KMS-11 (cell line): ENCODE data around the gene ZNF507.

ENCODE experiments used
- H2AFZ ChIP-seq: fragments of 200-600 bp; sonication (generic); 2 replicates; pipeline ENCODE4 v1.6.1; 2016; ENCODE audit warnings: antibody characterized with exemption, mixed run types, low read depth
- H3K27ac ChIP-seq: fragments of 200-600 bp; sonication (generic); 2 replicates; pipeline ENCODE4 v1.6.1; 2016; ENCODE audit warnings: mild to moderate bottlenecking, mixed run types
- H3K27me3 ChIP-seq: fragments of 200-600 bp; sonication (generic); 2 replicates; pipeline ENCODE4 v1.6.1; 2017; ENCODE audit warnings: mild to moderate bottlenecking, low read depth, mixed run types, moderate library complexity; ENCODE audit not compliant: insufficient read depth
- H3K36me3 ChIP-seq: fragments of 200-600 bp; sonication (generic); 2 replicates; pipeline ENCODE4 v1.6.1; 2017; ENCODE audit warnings: mild to moderate bottlenecking, mixed run types; ENCODE audit not compliant: insufficient read depth
- H3K4me1 ChIP-seq: fragments of 200-600 bp; sonication (generic); 2 replicates; pipeline ENCODE4 v1.6.1; 2016; ENCODE audit warnings: mild to moderate bottlenecking, low read depth, mixed run types; ENCODE audit not compliant: poor library complexity, severe bottlenecking
- H3K4me2 ChIP-seq: fragments of 200-600 bp; sonication (generic); 2 replicates; pipeline ENCODE4 v1.7.0; 2016; ENCODE audit warnings: mild to moderate bottlenecking, mixed run types
- H3K4me3 ChIP-seq: fragments of 200-600 bp; sonication (generic); IDR thresholded peaks from 2 replicates; pipeline ENCODE4 v1.6.1; 2017; ENCODE audit warnings: low read depth, low read length, mixed read lengths; ENCODE audit not compliant: insufficient read depth
- H3K79me2 ChIP-seq: fragments of 200-600 bp; sonication (generic); 2 replicates; pipeline ENCODE4 v1.6.1; 2016; ENCODE audit warnings: low read depth, mixed run types; ENCODE audit not compliant: insufficient read depth
- H3K9ac ChIP-seq: fragments of 200-600 bp; sonication (generic); 2 replicates; pipeline ENCODE4 v1.6.1; 2016; ENCODE audit warnings: mild to moderate bottlenecking, mixed run types
- H4K20me1 ChIP-seq: fragments of 200-600 bp; sonication (generic); 2 replicates; pipeline ENCODE4 v1.6.1; 2016; ENCODE audit warnings: mild to moderate bottlenecking, mixed run types; ENCODE audit not compliant: insufficient read depth
- TF ChIP-seq, protein P1 (sequence below): fragments of 200-600 bp; sonication (generic); conservative IDR thresholded peaks from 2 replicates; pipeline ENCODE4 v1.6.1; 2017; ENCODE audit warnings: low read depth, mild to moderate bottlenecking, antibody characterized with exemption, low read length, moderate library complexity, mixed read lengths

Gene ZNF507

DNA sequence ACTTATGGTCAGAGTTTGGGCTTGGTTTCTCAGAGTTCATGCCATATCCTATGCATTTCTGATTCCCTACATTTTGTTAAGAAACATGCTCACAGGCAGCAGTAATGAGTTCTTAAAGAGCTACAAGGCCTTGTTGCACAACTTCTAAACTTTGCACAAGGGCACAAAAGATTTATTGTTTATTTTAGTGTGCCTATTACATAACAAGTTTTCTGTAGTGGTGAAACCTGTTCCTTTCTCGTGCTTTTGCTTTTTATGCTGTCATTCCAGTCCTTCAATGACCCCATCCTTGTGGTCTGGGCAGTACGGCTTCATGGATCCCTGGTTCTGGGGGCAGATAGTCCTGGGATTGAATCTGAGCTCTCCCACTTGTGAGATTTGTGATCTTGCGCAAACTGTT is 17.8 kb downstream of the ZNF507 start:
- H3K4me1 ChIP-seq, result no peaks in the 10 kb centered on the region
- peaks cover 4% of the 10 kb centered on the region; the same call in 1 of the 2 replicates for H3K36me3 ChIP-seq
- H3K27me3 ChIP-seq, result no peaks in the 10 kb centered on the region
- no peak overlapping the region for H3K9ac ChIP-seq
- H3K4me3 ChIP-seq, result no peak overlapping the region
- peaks cover 16% of the 10 kb centered on the region; the same call in 1 of the 2 replicates for H3K79me2 ChIP-seq
- H4K20me1 ChIP-seq, result no peaks in the 10 kb centered on the region
- no peak overlapping the region for H3K4me2 ChIP-seq
- TF ChIP-seq, protein P1, sequence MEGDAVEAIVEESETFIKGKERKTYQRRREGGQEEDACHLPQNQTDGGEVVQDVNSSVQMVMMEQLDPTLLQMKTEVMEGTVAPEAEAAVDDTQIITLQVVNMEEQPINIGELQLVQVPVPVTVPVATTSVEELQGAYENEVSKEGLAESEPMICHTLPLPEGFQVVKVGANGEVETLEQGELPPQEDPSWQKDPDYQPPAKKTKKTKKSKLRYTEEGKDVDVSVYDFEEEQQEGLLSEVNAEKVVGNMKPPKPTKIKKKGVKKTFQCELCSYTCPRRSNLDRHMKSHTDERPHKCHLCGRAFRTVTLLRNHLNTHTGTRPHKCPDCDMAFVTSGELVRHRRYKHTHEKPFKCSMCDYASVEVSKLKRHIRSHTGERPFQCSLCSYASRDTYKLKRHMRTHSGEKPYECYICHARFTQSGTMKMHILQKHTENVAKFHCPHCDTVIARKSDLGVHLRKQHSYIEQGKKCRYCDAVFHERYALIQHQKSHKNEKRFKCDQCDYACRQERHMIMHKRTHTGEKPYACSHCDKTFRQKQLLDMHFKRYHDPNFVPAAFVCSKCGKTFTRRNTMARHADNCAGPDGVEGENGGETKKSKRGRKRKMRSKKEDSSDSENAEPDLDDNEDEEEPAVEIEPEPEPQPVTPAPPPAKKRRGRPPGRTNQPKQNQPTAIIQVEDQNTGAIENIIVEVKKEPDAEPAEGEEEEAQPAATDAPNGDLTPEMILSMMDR, result no peak
- H2AFZ ChIP-seq, result no peak overlapping the region
- H3K27ac ChIP-seq, result no peak overlapping the region

DNA sequence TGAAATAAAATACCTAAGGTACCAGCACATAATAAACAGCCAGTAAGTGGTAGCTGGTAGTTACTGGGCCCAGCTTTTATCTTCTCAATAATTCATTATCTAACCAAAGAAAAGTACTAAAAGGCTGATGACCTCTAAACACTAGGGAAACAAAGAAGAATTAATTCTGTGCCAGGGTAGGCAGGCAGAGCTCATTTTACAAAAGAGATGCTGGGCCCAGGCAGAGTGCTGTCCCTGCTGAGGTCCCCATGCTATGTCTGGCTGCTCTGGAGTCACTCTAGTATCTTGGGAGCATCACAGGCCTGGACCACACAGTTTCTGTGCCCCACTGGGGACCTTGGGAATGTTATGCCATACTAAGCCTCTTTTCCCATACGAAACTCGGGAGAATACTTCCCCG is 18.2 kb downstream of the ZNF507 start:
- Histone ChIP-seq H3K9ac (no peak overlapping the region), H3K4me1 (no peaks in the 10 kb centered on the region), H3K27me3 (no peaks in the 10 kb centered on the region), H3K36me3 (peaks cover 4% of the 10 kb centered on the region; the same call in 1 of the 2 replicates), H3K4me3 (no peak overlapping the region), H3K79me2 (peaks cover 16% of the 10 kb centered on the region; the same call in 1 of the 2 replicates), H3K27ac (no peak overlapping the region), H3K4me2 (no peak overlapping the region), H2AFZ (no peak overlapping the region), H4K20me1 (no peaks in the 10 kb centered on the region)
- TF ChIP-seq, protein P1, result no peak

- Histone ChIP-seq H3K4me2 (no peak overlapping the region), H3K4me1 (no peaks in the 10 kb centered on the region), H4K20me1 (no peaks in the 10 kb centered on the region), H3K4me3 (no peak overlapping the region), H3K27ac (no peak overlapping the region), H3K79me2 (peaks cover 16% of the 10 kb centered on the region; the same call in 1 of the 2 replicates), H3K36me3 (peaks cover 4% of the 10 kb centered on the region; the same call in 1 of the 2 replicates), H3K9ac (no peak overlapping the region), H2AFZ (no peak overlapping the region), H3K27me3 (no peaks in the 10 kb centered on the region)
- TF ChIP-seq, protein P1, result no peak
Measured at GRCh38 chr19:32364040-32364439, 18.6 kb downstream of the ZNF507 start.

DNA sequence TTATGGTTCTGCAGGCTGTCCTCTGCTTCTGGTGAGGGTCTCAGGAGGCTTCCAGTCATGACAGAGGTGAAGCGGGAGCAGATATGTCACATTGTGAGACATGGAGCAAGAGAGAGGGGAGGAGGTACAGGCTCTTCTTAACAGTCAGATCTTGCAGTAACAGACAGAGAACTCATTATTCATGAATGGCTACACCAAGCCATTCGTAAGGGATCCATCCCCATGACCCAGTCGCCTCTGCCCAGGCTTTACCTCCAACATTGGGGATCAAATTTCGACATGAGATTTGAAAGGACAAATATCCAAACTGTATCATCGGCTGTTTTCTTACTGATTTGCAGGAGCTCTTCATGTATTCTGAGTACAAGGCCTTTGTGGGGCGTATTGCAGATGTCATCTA is 21.7 kb downstream of the ZNF507 start:
- H3K27me3 ChIP-seq, result no peaks in the 10 kb centered on the region
- H3K9ac ChIP-seq, result no peak overlapping the region
- no peak overlapping the region for H3K4me2 ChIP-seq
- H4K20me1 ChIP-seq, result no peaks in the 10 kb centered on the region
- H3K36me3 ChIP-seq, result no peaks in the 10 kb centered on the region; the same call in 1 of the 2 replicates
- no peaks in the 10 kb centered on the region for H3K4me1 ChIP-seq
- H3K79me2 ChIP-seq, result peaks cover 16% of the 10 kb centered on the region; the same call in 1 of the 2 replicates
- TF ChIP-seq, protein P1, result no peak
- H2AFZ ChIP-seq, result no peak overlapping the region
- no peak overlapping the region for H3K27ac ChIP-seq
- H3K4me3 ChIP-seq, result no peak overlapping the region
